GM12891 (cell line): Measurements from ENCODE around the gene CDH23.

ENCODE experiments used
- DNase-seq: peaks from one replicate; pipeline ENCODE4 v3.0.0; 2011; ENCODE audit warnings: low spot score; ENCODE audit not compliant: insufficient read length
- FAIRE-seq: peaks from 2 replicates; lab custom pipeline; 2011; peaks lifted over from hg19 to GRCh38; lab: Jason Lieb, UNC
- PAX5 ChIP-seq: IDR thresholded peaks from 2 replicates; pipeline ENCODE4 v1.6.1; 2011; ENCODE audit warnings: low read length, moderate library complexity, mild to moderate bottlenecking; ENCODE audit not compliant: insufficient read depth, severe bottlenecking
- POLR2A ChIP-seq: IDR thresholded peaks from 2 replicates; pipeline ENCODE4 v1.6.1; 2011; ENCODE audit warnings: low read depth, low read length, control low read depth
- POLR2AphosphoS5 ChIP-seq: IDR thresholded peaks from 2 replicates; pipeline ENCODE4 v1.6.1; 2011; ENCODE audit warnings: low read depth, low read length, control low read depth
- POU2F2 ChIP-seq: IDR thresholded peaks from 2 replicates; pipeline ENCODE4 v1.6.1; 2011; ENCODE audit warnings: low read depth, mild to moderate bottlenecking, control low read depth, low read length, moderate library complexity
- SPI1 ChIP-seq: IDR thresholded peaks from 2 replicates; pipeline ENCODE4 v1.6.1; 2011; ENCODE audit warnings: low read depth, low read length, control low read depth
- TAF1 ChIP-seq: IDR thresholded peaks from 2 replicates; pipeline ENCODE4 v1.6.1; 2011; ENCODE audit warnings: low read depth, low read length, control low read depth

CDH23 gene

DNA sequence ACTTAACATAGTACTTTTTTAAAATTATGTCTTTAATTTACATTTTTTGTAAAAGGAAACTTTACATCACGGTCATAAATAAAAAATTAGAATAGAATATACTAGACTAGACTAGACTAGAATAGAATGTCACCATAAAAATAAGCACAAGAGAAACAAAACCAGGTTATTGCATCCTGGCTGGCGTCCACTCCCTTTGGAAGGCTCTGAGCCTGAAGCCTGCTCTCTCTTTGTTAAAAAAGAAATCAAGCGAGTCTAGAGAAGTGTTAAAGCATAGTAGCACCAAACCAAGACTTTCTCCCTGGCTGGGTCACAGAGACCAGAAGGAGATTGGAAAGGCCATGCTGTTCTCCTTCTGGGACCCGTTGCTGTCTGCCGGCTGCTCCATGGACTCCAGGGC is 218.2 kb downstream of the CDH23 start:
- DNase-seq (no peak), FAIRE-seq (no peak)
- TF ChIP-seq PAX5 (no peak), POU2F2 (no peak)

DNA sequence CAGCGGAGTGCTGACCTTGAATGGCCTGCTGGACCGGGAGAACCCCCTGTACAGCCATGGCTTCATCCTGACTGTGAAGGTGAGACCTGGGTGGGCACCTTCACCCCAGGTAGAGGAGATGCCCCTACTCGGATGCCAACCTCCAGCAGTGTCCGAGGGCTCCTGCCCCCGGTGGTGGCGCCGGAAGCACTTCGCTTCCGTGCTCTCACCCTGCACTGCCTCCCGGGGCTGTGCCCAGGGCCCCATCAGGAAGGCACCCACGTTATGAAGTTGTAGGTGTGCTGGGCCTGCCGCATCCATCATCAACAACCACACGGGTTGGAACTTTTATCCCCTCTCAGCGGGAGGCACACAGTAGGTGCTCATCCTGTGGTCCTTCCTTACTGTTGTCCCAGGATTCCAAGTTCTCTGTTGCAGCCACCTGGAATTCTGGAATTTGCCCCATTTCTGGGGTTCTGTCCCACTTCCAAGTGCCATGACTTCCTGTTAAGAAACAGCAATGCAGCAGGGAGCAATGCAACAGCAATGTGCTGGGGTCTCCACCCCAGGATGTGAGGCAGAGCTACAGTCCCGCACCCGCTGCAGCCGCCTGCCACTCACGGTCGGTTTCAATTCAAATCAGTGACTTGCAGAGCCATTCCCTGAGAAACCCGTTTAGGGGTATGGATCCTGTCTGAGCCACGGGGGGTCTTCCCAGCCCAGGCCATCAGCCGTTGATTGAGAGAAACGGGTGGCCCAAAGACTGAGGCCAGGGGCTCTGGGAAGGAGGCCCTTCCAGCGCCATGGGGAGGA is 219.0 kb downstream of the CDH23 start:
- DNase-seq = no peak
- TF ChIP-seq TAF1 (no peak), POLR2AphosphoS5 (no peak), PAX5 (no peak), SPI1 (no peak), POU2F2 (no peak), POLR2A (no peak)
- no peak for FAIRE-seq

DNA sequence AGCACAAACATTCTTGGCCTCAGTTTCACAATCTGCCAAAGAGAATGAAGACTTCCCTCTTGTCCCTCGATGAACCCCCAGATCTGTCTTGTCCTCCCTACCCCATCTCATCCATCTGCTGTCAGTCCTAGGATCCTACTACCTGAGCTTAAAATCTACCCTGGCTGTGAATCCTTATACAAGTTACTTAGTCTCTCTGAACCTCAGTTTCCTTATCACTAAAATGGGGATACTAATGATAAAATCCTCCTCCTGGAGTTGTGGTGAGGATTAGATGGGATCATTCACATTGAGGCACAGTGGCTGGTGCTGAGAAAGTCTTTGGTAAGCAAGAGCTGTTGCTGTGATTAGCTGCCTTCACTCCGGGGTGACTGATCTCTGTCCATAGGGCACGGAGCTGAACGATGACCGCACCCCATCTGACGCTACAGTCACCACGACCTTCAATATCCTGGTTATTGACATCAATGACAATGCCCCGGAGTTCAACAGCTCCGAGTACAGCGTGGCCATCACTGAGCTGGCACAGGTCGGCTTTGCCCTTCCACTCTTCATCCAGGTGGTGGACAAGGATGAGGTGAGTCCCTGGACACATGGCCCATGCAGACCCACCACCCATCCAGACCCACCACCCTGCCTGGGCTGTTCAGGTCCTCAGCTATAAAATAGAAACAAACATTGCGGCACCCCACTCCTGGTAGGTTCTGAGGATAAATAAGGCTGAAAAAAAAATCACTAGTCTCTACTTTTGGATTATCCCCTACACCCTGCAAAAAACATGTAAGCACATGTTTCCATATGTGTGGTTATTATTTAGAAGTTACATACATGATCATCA is 220.3 kb downstream of the CDH23 start:
- TF ChIP-seq POLR2A = no peak
- TF ChIP-seq POLR2AphosphoS5 = no peak
- no peak for TF ChIP-seq TAF1
- no peak for TF ChIP-seq POU2F2
- no peak for TF ChIP-seq PAX5
- TF ChIP-seq SPI1 = no peak
- no peak for FAIRE-seq
- no peak for DNase-seq

DNA sequence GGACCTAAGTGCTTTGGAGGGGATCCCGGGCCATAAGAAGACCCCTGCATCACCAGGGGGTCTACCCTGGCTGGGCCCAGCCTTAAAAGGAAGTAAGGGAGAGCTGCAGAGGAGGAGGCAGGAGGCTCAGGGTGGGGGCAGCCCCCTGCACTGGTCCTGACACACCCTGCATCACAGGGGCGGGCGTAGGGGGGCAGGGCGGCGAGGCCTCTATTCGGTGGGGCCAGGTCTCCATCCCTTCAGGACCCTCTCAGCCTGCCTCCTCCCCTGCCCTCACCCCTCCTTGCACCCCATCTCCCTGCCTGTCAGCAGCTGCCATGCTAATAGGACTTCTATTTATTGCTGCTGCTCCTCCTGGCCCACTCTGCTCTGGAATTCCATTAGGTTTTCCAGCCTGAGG is 221.5 kb downstream of the CDH23 start:
- FAIRE-seq = no peak
- no peak for TF ChIP-seq PAX5
- TF ChIP-seq POLR2A = no peak
- no peak for TF ChIP-seq TAF1
- no peak for TF ChIP-seq POU2F2
- TF ChIP-seq POLR2AphosphoS5 = no peak
- TF ChIP-seq SPI1 = no peak
- DNase-seq = no peak

DNA sequence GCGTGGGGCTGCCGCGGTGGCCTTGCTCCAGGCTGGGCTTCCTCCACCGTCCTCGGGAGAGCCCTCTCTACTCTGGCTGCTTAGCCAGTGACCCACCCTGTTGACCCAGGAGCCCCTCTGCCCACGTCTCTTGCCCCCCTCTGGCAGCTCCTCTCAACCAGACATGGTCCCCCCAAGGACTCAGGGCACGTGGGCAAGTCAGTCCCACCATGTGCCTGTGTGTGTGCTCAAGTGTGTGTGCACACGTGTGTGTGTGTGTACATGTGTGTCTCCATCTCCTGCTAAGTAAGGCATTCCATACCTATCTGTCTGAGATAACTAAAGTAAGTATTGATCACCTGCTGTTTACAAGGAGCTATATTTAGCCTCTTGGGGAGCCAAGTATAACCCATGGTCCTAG is 221.9 kb downstream of the CDH23 start:
- DNase-seq (no peak), FAIRE-seq (no peak)
- TF ChIP-seq POU2F2 (no peak), PAX5 (no peak), POLR2A (no peak), POLR2AphosphoS5 (no peak), TAF1 (no peak)

DNA sequence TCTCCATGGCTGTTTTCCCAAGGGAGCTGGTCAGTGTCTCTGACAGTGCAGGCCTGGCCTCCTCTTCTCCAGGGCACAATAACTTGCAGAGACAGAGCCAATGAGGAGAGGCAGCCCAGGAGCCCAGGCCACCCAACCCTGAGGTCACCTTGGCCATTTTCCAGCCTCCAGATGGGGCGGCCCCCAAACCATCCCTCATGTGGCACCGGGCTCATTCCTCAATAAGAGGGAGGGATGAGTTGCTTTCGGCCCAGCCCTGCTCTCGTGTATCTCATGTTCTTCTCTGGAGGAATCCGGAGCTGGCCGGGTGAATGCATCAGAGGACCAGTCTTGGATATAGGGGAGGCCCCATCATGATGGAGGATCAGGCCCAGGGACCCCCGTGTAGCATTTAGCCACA is 223.9 kb downstream of the CDH23 start:
- FAIRE-seq (no peak), DNase-seq (no peak)
- TF ChIP-seq POLR2A = no peak
- TF ChIP-seq TAF1 = no peak
- TF ChIP-seq POLR2AphosphoS5 = no peak
- no peak for TF ChIP-seq POU2F2
- TF ChIP-seq PAX5 = no peak
- no peak for TF ChIP-seq SPI1

DNA sequence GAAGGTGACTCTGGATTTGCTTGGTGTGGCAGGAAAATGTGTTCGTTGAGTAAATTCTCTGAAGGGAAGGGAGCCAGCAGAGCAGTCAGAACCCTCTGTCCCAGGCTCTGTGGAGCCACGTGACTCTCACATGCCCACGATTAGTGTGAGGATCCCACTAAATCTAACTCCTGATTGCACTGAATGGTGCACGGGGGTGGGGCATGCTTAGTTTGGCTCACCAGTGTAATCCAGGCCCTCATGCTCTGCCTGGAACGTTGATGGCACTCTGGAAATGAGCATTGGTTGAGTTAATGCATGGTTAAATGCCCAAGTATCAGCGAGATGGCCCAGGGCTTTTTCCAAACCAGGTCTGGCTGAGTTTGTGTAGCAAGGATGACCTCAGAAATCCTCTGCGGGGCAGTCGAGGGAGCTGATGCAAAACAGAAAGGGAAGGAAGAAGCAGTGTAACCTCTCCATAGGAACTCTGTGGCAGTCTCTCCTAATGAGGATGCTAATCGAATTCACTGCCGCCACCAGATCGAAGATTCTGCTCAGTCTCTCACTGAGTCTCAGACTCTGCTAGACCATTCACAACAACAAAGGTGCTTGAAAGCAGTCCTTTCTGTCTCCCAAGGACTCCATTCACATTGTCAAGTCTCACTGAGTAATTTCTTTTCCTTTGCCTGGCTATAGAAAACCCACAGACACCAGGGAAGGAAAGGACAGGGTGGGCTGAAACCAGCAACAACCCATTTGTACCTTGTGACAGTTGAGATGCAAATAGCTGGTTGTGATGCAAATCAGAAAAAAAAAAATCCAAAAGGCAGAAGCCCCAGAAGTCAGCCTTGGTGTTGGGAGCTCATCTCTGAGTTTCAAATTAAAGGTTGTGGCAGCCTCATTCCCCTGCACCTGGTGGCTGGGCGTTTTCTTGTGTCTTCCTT is 224.8 kb downstream of the CDH23 start:
- no peak for TF ChIP-seq TAF1
- DNase-seq (no peak), FAIRE-seq (no peak)

DNA sequence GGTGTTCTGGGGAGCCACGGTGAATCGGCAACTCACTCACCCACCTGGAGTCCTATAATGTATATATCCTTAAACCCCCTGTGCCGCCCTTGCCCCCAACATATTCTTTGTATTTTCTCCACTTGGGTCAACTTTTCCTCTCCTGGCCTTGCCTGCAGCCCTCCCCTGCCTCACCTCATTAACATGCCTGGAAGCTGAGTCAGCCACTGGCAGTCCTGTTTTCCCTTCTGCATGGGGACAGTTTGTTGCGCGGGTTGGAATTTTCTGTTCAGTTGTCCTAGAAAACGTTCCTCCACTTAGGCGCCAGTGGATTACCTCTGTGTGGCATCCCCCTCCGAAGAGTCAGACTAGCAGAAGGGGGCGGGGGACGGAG is 225.4 kb downstream of the CDH23 start:
- DNase-seq = no peak
- no peak for TF ChIP-seq PAX5
- TF ChIP-seq POLR2A = no peak
- TF ChIP-seq SPI1 = no peak
- TF ChIP-seq POU2F2 = no peak
- no peak for TF ChIP-seq TAF1
- TF ChIP-seq POLR2AphosphoS5 = no peak
- no peak for FAIRE-seq

DNA sequence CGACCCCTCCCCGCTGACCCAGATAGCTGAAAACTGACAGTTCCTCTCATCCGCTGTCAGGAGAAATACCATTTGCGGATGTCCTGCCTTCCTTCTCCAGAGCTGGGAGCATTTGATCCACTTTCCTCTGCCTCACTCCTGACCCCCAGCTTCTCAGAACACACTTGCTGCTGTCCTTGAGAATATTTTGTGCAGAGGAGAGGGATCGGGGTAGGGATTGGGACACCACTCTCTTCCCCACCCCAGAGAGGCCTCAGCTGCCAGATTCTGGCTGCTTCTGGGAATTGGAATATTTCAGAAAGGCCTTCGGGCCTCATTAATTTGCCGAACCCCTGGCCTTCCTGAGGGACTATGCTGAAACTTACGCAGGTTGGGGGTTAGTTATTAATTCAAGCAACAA is 225.9 kb downstream of the CDH23 start:
- no peak for FAIRE-seq
- no peak for DNase-seq
- TF ChIP-seq POLR2A (no peak), POU2F2 (no peak), PAX5 (no peak), TAF1 (no peak), SPI1 (no peak), POLR2AphosphoS5 (no peak)

DNA sequence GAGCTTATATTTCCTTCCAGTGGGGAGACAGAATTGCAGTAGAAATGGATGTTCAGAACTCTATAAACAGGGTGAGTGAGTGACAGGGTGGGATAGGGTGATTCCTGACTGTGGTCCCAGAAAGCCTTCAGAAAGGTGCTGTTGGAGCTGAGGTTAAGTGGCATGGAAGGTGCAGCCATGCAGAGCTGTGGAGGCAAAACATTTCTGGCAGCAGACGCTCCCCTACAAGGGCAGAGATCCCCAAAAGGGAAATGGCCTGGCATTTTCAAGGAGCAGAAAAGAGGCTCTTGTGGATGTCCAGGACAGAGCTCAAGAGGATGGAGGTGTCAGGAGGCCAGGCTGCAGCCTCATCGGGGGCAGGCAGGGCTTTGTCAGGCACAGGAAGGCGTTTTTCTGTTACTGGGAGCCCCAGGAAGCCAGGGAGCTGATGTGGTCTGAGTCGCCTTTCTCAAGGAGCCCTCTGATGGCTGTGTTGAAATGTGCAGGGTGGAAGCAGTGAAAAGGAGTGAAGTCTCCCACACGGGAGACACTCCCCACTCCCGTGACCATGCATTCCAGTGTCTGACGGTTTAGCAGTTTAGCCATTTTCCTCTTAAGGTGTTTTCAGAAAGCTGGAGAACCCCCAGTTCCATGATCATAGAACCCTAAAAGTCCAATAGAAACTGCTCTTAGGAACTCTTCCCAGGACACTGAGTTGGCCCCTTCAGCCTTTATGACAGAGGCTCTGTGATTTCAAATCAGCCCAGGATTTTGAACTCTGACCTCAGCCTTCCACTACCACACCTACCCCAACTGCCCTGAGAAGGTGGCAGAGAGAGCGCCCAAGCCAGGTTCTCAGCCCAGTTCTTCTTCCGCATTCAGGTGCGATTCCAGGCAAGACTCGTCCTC is 226.6 kb downstream of the CDH23 start:
- TF ChIP-seq POU2F2 = no peak
- no peak for TF ChIP-seq POLR2A
- TF ChIP-seq PAX5 = no peak
- no peak for TF ChIP-seq TAF1
- TF ChIP-seq POLR2AphosphoS5 = no peak
- no peak for TF ChIP-seq SPI1
- FAIRE-seq = no peak
- no peak for DNase-seq
